ENCODE results near the gene HAPLN3. TPM values are rescaled to one million over a fixed set of nuclear protein-coding genes. Genes with fewer than 3 reads are reported as not detected.

HAPLN3 gene
- total RNA-seq, 1 experiment from 2014 or later: 11.5 TPM

Other genes starting within 250 kb of the HAPLN3 start
- 0.33 and 0.59 TPM in 2 replicates for gene ACAN, start 92.1 kb downstream of the HAPLN3 start, total RNA-seq (2014; rRNA removed; shearing (Covaris generic))
- 151 and 182 TPM in 2 replicates for gene MFGE8, start 17.8 kb upstream of the HAPLN3 start, total RNA-seq (2014; rRNA removed; shearing (Covaris generic))
- gene ABHD2, start 192.9 kb upstream of the HAPLN3 start, total RNA-seq (2014; rRNA removed; shearing (Covaris generic)): 11.5 and 14.9 TPM in 2 replicates

Data from H7 (cell line).